KG1 (cell line): ENCODE data around the gene CDH13.

Source experiments
- DNase-seq: peaks from one replicate; lab custom pipeline; 2025; lab: John Stamatoyannopoulos, UW

The CDH13 gene

GRCh38 chr16:82953517-82953916, 326.7 kb downstream of the CDH13 start:
- no peak for DNase-seq

- DNase-seq = no peak
These were observed 327.6 kb downstream of the CDH13 start for GRCh38 chr16:82954224-82954929.

- DNase-seq = no peak
These were observed 329.1 kb downstream of the CDH13 start for GRCh38 chr16:82955741-82956348.

- no peak for DNase-seq
These were observed 330.4 kb downstream of the CDH13 start for GRCh38 chr16:82957212-82957611.

- no peak for DNase-seq
These were observed 334.1 kb downstream of the CDH13 start for GRCh38 chr16:82960918-82961317.

- DNase-seq = no peak
These were observed 336.9 kb downstream of the CDH13 start for GRCh38 chr16:82963653-82964052.

GRCh38 chr16:82965808-82966207, 339.0 kb downstream of the CDH13 start:
- no peak for DNase-seq

- no peak for DNase-seq
These were observed 340.7 kb downstream of the CDH13 start for GRCh38 chr16:82967424-82967823.

GRCh38 chr16:82971126-82971525, 344.4 kb downstream of the CDH13 start:
- DNase-seq = no peak

GRCh38 chr16:82972331-82972919, 345.7 kb downstream of the CDH13 start:
- no peak for DNase-seq

GRCh38 chr16:82979406-82980111, 352.8 kb downstream of the CDH13 start:
- no peak for DNase-seq

GRCh38 chr16:82980810-82981209, 354.0 kb downstream of the CDH13 start:
- DNase-seq = no peak

GRCh38 chr16:82987767-82988166, 361.0 kb downstream of the CDH13 start:
- DNase-seq = no peak

- DNase-seq = no peak
These were observed 363.4 kb downstream of the CDH13 start for GRCh38 chr16:82990155-82990554.

GRCh38 chr16:82991410-82991809, 364.6 kb downstream of the CDH13 start:
- no peak for DNase-seq

GRCh38 chr16:82991966-82992675, 365.4 kb downstream of the CDH13 start:
- DNase-seq = no peak

GRCh38 chr16:82992786-82993185, 366.0 kb downstream of the CDH13 start:
- DNase-seq = no peak

GRCh38 chr16:82993415-82993814, 366.6 kb downstream of the CDH13 start:
- no peak for DNase-seq

- DNase-seq = no peak
These were observed 367.2 kb downstream of the CDH13 start for GRCh38 chr16:82993926-82994325.

- DNase-seq = no peak
These were observed 368.6 kb downstream of the CDH13 start for GRCh38 chr16:82995286-82995923.

- DNase-seq = peak; percentile 49
These were observed 369.2 kb downstream of the CDH13 start for GRCh38 chr16:82995924-82996441.
